Endothelial cell of umbilical vein (primary cell): Measurements from ENCODE around the gene PCDH15. TPM values are rescaled to one million over a fixed set of nuclear protein-coding genes. Genes with fewer than 3 reads are reported as not detected.
A peak's percentile ranks its signal among the peaks of the same experiment; 100 is the strongest.

Experiments used
- BruUV-seq: library from RNA; stranded (reverse); fragments of 400-500 nt; replicated peaks from 2 replicates; lab custom pipeline; 2021; lab: Mats Ljungman, UMichigan
- CTCF ChIA-PET: fragments of 300-600, 350-600 bp; sonication (Branson Sonifier 250); formaldehyde crosslinking; loops from one replicate; lab custom pipeline; 2021; ENCODE audit warnings: antibody characterized with exemption, inconsistent platforms; lab: Charles Lee
- POLR2A ChIA-PET: fragments of 300-600, 350-600 bp; sonication (Branson Sonifier 250); formaldehyde crosslinking; loops from one replicate; lab custom pipeline; 2021; ENCODE audit warnings: antibody characterized with exemption, inconsistent platforms; lab: Charles Lee
- DNase-seq: peaks from one replicate; pipeline ENCODE4 v3.0.0-alpha.2; 2011; ENCODE audit warnings: low read depth, low spot score
- FAIRE-seq: peaks from 2 replicates; lab custom pipeline; 2011; peaks lifted over from hg19 to GRCh38; lab: Jason Lieb, UNC
- H2AFZ ChIP-seq: 2 replicates; pipeline ENCODE4 v1.6.0; 2012; ENCODE audit warnings: low read depth, low read length, control low read depth, inconsistent platforms
- H3K27ac ChIP-seq: 2 replicates; pipeline ENCODE4 v1.5.1; 2011; ENCODE audit warnings: low read depth, mild to moderate bottlenecking, control low read depth, low read length, moderate library complexity; ENCODE audit not compliant: insufficient read depth
- H3K27me3 ChIP-seq, 2 experiments: 2 replicates each; pipeline versions ENCODE4 v1.6.0 to v1.6.1; 2011; ENCODE audit warnings: low read length in 2 of 2, mixed read lengths in 1 of 2; ENCODE audit not compliant: control insufficient read depth in 2 of 2, insufficient read depth in 2 of 2
- H3K36me3 ChIP-seq, 2 experiments: 2 replicates in 1 of 2; 3 replicates in 1 of 2; pipeline ENCODE4 v1.5.1; 2011; ENCODE audit warnings: low read length in 2 of 2, mild to moderate bottlenecking in 1 of 2, moderate library complexity in 1 of 2; ENCODE audit not compliant: control insufficient read depth in 2 of 2, insufficient read depth in 2 of 2; ENCODE audit errors: extremely low read depth in 1 of 2
- H3K4me1 ChIP-seq: 3 replicates; pipeline ENCODE4 v1.5.1; 2011; ENCODE audit warnings: mild to moderate bottlenecking, low read length; ENCODE audit not compliant: control insufficient read depth, insufficient read depth; ENCODE audit errors: extremely low read depth
- H3K4me2 ChIP-seq: 2 replicates; pipeline ENCODE4 v1.6.1; 2011; ENCODE audit warnings: low read length, control low read depth, mixed read lengths; ENCODE audit not compliant: insufficient read depth
- H3K4me3 ChIP-seq, 3 experiments: fragments of 200-600 bp in 1 of 3; sonication (generic), shearing (Covaris generic) in 1 of 3; replicated peaks in 1 of 3; 2 replicates each; pipeline ENCODE4 v1.5.1; 2011 to 2016; ENCODE audit warnings: control low read depth in 3 of 3, low read length in 3 of 3, mild to moderate bottlenecking in 2 of 3, inconsistent platforms in 1 of 3, low read depth in 1 of 3, moderate library complexity in 1 of 3; ENCODE audit not compliant: insufficient read depth in 1 of 3
- H3K79me2 ChIP-seq: 2 replicates; pipeline ENCODE4 v1.6.0; 2012; ENCODE audit warnings: low read length, inconsistent platforms; ENCODE audit not compliant: control insufficient read depth, insufficient read depth
- H3K9ac ChIP-seq: replicated peaks from 2 replicates; pipeline ENCODE3; 2011; ENCODE audit warnings: low read length, control low read depth; ENCODE audit not compliant: insufficient read depth; ENCODE audit errors: extremely low read depth
- H3K9me1 ChIP-seq: replicated peaks from 3 replicates; pipeline ENCODE4 v1.6.0; 2011; ENCODE audit warnings: mild to moderate bottlenecking, low read length; ENCODE audit not compliant: control insufficient read depth, insufficient read depth; ENCODE audit errors: extremely low read depth
- H3K9me3 ChIP-seq: replicated peaks from 2 replicates; pipeline ENCODE4 v1.5.1; 2012; ENCODE audit warnings: low read length, inconsistent platforms; ENCODE audit not compliant: control insufficient read depth, insufficient read depth
- H4K20me1 ChIP-seq: replicated peaks from 2 replicates; pipeline ENCODE3; 2011; ENCODE audit warnings: mild to moderate bottlenecking, low read length; ENCODE audit not compliant: control insufficient read depth, insufficient read depth; ENCODE audit errors: extremely low read depth
- CTCF ChIP-seq, 2 donors: IDR thresholded peaks; 1 replicate in 1 of 2; 2 replicates in 1 of 2; pipeline ENCODE4 v1.5.1; 2011; ENCODE audit warnings: low read length in 2 of 2, mild to moderate bottlenecking in 2 of 2, moderate library complexity in 2 of 2, control low read depth in 1 of 2, inconsistent platforms in 1 of 2, low read depth in 1 of 2; ENCODE audit not compliant: insufficient read depth in 1 of 2; ENCODE audit errors: extremely low read depth in 1 of 2
- EZH2 ChIP-seq: IDR thresholded peaks from 2 replicates; pipeline ENCODE4 v1.6.1; 2012; ENCODE audit warnings: borderline replicate concordance, low read depth, mild to moderate bottlenecking, moderate library complexity, low read length, inconsistent platforms; ENCODE audit not compliant: severe bottlenecking
- FOS ChIP-seq: IDR thresholded peaks from 2 replicates; pipeline ENCODE4 v1.6.1; 2011; ENCODE audit warnings: mild to moderate bottlenecking, low read length, moderate library complexity, borderline replicate concordance; ENCODE audit not compliant: insufficient read depth
- GATA2 ChIP-seq: IDR thresholded peaks from 2 replicates; pipeline ENCODE4 v1.7.0; 2011; ENCODE audit warnings: low read depth, mild to moderate bottlenecking, moderate library complexity, mixed read lengths, low read length; ENCODE audit not compliant: insufficient read length, insufficient read depth
- JUN ChIP-seq: IDR thresholded peaks from 2 replicates; pipeline ENCODE4 v1.6.1; 2011; ENCODE audit warnings: borderline replicate concordance, low read depth; ENCODE audit not compliant: insufficient read length, insufficient read depth
- MAX ChIP-seq: IDR thresholded peaks from 2 replicates; pipeline ENCODE4 v1.6.1; 2011; ENCODE audit not compliant: insufficient read depth, insufficient read length
- MYC ChIP-seq: IDR thresholded peaks from one replicate; pipeline ENCODE4 v1.6.1; 2011; ENCODE audit warnings: mild to moderate bottlenecking, low read depth, low read length
- POLR2A ChIP-seq: IDR thresholded peaks from 2 replicates; pipeline ENCODE4 v1.6.1; 2012; ENCODE audit warnings: low read depth, mild to moderate bottlenecking, control low read depth, low read length
- POLR2AphosphoS5 ChIP-seq: IDR thresholded peaks from 2 replicates; pipeline ENCODE4 v1.6.1; 2012; ENCODE audit warnings: low read depth, mild to moderate bottlenecking, control low read depth, low read length, moderate library complexity; ENCODE audit not compliant: insufficient read depth
- dilution Hi-C: fragments of 300-500 bp; cut with MboI; formaldehyde crosslinking; loops from one replicate; pipeline ENCODE4 v1.15.0; 2019; ENCODE audit warnings: low sequenced_read_pairs; ENCODE audit not compliant: extremely low pct_ligation_motif_present
- intact Hi-C: fragments of 100-400 bp; cut with micrococcal nuclease; formaldehyde crosslinking; loops from one replicate; pipeline ENCODE4 v1.10.0; 2022
- polyA plus RNA-seq, 4 experiments: library from polyadenylated mRNA; depleted of rRNA in 3 of 4; stranded (reverse) in 3 of 4; unstranded in 1 of 4; fragments of >200 nt; gene quantifications; 2 replicates each; pipeline versions ENCODE4 v1.2.1 to v1.2.3, GENCODE V29; 2011 to 2012; ENCODE audit warnings: missing spikeins in 1 of 4
- total RNA-seq: library from RNA; stranded (reverse); gene quantifications from 2 replicates; pipeline ENCODE4 v1.2.3, GENCODE V29; 2021

The PCDH15 gene
- total and polyA plus RNA-seq, 2 donors (not counting 3 experiments of a cell fraction or from before 2014, with no cell fraction given) = 0.04 TPM; not detected in 1

- FAIRE-seq (no peak), DNase-seq (peak; percentile 66)
- TF ChIP-seq MYC (no peak), FOS (peak; percentile 70), JUN (peak; percentile 56), GATA2 (peak; percentile 75), POLR2A (no peak), POLR2AphosphoS5 (no peak), EZH2 (no peak), CTCF (IDR thresholded peaks at IDR 0.05; ENCODE audit: extremely low read depth in 1 of 2, insufficient read depth in 1 of 2, low read depth in 1 of 2, low read length in 2 of 2) (no peak), MAX (no peak)
- no peaks in the 10 kb centered on the region for H3K9me3 ChIP-seq
- dilution Hi-C loops (no loop called here), intact Hi-C loops (loop anchor here (5.0 kb wide), 1 partner anchor 34 kb away; no protein-coding TSS in a partner anchor)
- H3K27ac ChIP-seq = peak overlapping the region; percentile 45
- H3K9ac ChIP-seq = no peak overlapping the region
- H4K20me1 ChIP-seq = no peaks in the 10 kb centered on the region
- H2AFZ ChIP-seq = no peak overlapping the region
- H3K36me3 ChIP-seq = no peaks in the 10 kb centered on the region
- POLR2A ChIA-PET = no interaction called here
- no TSS peak for BruUV-seq
- H3K4me3 ChIP-seq = no peak overlapping the region
- peaks cover 18% of the 10 kb centered on the region for H3K4me1 ChIP-seq
- no peaks in the 10 kb centered on the region for H3K9me1 ChIP-seq
- no peaks in the 10 kb centered on the region for H3K27me3 ChIP-seq
- CTCF ChIA-PET = interaction anchor here (1.1 to 2.5 kb wide), 4 partner anchors 18 to 38 kb away, joined by 3 to 8 read pairs (median 6); no protein-coding TSS in a partner anchor
- peak overlapping the region; percentile 21 for H3K4me2 ChIP-seq
- no peaks in the 10 kb centered on the region for H3K79me2 ChIP-seq
Observed at GRCh38 chr10:54587971-54588370, 213.1 kb downstream of the PCDH15 start.
